HG03064 (cell line): ENCODE data around the gene PTS.

ENCODE experiments used
- ATAC-seq: cut with Tn5 transposase; IDR thresholded peaks from one replicate; pipeline ENCODE4 v1.9.1; 2021; ENCODE audit warnings: low read depth; ENCODE audit not compliant: unreplicated experiment

Gene PTS

GRCh38 chr11:112219476-112220232 is 6.6 kb upstream of the PTS start:
- ATAC-seq: peak; percentile 96

GRCh38 chr11:112221274-112221835 is 4.9 kb upstream of the PTS start:
- ATAC-seq: no peak

GRCh38 chr11:112222303-112222702 is 3.9 kb upstream of the PTS start:
- ATAC-seq: no peak

- ATAC-seq: no peak
Measured at GRCh38 chr11:112223121-112223520, 3.1 kb upstream of the PTS start.

- ATAC-seq: no peak
Measured at GRCh38 chr11:112223754-112224532, 2.3 kb upstream of the PTS start.

- no peak for ATAC-seq
Measured at GRCh38 chr11:112225753-112226061, 521 bp upstream of the PTS start.

GRCh38 chr11:112226831-112227401 is 688 bp downstream of the PTS start:
- peak; percentile 47 for ATAC-seq

- no peak for ATAC-seq
Measured at GRCh38 chr11:112227471-112227870, 1.2 kb downstream of the PTS start.

- no peak for ATAC-seq
Measured at GRCh38 chr11:112228706-112229105, 2.5 kb downstream of the PTS start.

GRCh38 chr11:112229159-112229558 is 2.9 kb downstream of the PTS start:
- no peak for ATAC-seq

GRCh38 chr11:112229746-112230433 is 3.7 kb downstream of the PTS start:
- ATAC-seq: no peak

GRCh38 chr11:112231952-112232351 is 5.7 kb downstream of the PTS start:
- no peak for ATAC-seq

GRCh38 chr11:112235750-112236390 is 9.6 kb downstream of the PTS start:
- no peak for ATAC-seq

GRCh38 chr11:112237451-112237850 is 11.2 kb downstream of the PTS start:
- no peak for ATAC-seq

GRCh38 chr11:112238041-112238440 is 11.8 kb downstream of the PTS start:
- ATAC-seq: no peak

- no peak for ATAC-seq
Measured at GRCh38 chr11:112241486-112241885, 15.3 kb downstream of the PTS start.

GRCh38 chr11:112247201-112247600 is 21.0 kb downstream of the PTS start:
- no peak for ATAC-seq

- ATAC-seq: no peak
Measured at GRCh38 chr11:112248201-112248600, 22.0 kb downstream of the PTS start.

- no peak for ATAC-seq
Measured at GRCh38 chr11:112249871-112250610, 23.8 kb downstream of the PTS start.
